Measurements from ENCODE around the gene KAT8. TPM values are rescaled to one million over a fixed set of nuclear protein-coding genes. Genes with fewer than 3 reads are reported as not detected.

The KAT8 gene
- total RNA-seq, 1 donor: 31.8 TPM

DNA sequence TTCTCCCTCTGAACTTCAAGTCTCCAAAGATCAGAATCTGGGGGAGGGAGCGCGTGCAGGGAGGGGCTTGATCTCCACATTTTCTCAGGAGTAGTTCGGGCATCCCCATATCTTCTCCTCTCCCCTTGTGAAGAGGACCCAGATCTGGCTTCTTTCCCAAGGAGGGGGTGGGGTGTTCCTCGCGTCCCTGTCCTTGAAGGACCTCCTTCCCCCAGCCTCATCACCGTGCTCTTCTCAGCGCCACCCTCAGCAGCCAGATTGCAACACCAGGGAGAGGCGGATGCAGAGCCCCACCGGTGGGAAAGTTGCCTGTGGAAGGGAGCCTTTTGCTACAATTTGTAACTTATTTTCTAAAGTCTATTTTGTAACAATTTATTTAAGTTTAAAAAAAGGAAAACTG is 34.4 kb upstream of the KAT8 start:
- no peak overlapping the region for H2AFZ ChIP-seq (ENCODE audit: low read length)
- TF ChIP-seq, protein P1, sequence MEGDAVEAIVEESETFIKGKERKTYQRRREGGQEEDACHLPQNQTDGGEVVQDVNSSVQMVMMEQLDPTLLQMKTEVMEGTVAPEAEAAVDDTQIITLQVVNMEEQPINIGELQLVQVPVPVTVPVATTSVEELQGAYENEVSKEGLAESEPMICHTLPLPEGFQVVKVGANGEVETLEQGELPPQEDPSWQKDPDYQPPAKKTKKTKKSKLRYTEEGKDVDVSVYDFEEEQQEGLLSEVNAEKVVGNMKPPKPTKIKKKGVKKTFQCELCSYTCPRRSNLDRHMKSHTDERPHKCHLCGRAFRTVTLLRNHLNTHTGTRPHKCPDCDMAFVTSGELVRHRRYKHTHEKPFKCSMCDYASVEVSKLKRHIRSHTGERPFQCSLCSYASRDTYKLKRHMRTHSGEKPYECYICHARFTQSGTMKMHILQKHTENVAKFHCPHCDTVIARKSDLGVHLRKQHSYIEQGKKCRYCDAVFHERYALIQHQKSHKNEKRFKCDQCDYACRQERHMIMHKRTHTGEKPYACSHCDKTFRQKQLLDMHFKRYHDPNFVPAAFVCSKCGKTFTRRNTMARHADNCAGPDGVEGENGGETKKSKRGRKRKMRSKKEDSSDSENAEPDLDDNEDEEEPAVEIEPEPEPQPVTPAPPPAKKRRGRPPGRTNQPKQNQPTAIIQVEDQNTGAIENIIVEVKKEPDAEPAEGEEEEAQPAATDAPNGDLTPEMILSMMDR (IDR thresholded peaks at IDR 0.05; ENCODE audit: extremely low read depth, low read depth, low read length): no peak
- H3K79me2 ChIP-seq (ENCODE audit: insufficient read depth, low read length): peaks cover 45% of the 10 kb centered on the region
- no peak overlapping the region for H3K4me3 ChIP-seq (ENCODE audit: insufficient read depth, low read length)
- no peaks in the 10 kb centered on the region for H3K27me3 ChIP-seq (ENCODE audit: insufficient read depth, low read length)
- no peak overlapping the region for H3K27ac ChIP-seq (ENCODE audit: low read depth, low read length)
- H3K36me3 ChIP-seq (ENCODE audit: insufficient read depth, low read length): peaks cover 26% of the 10 kb centered on the region
- no peak overlapping the region for H3K4me2 ChIP-seq (ENCODE audit: insufficient read depth, low read length)
- no peaks in the 10 kb centered on the region for H3K4me1 ChIP-seq (ENCODE audit: insufficient read depth, low read length)
- H3K9me3 ChIP-seq (ENCODE audit: low read depth, low read length): no peaks in the 10 kb centered on the region
- no peaks in the 10 kb centered on the region for H4K20me1 ChIP-seq (ENCODE audit: insufficient read depth, low read length)
- DNase-seq (ENCODE audit: insufficient read length, low spot score, missing footprints): peak; percentile 86

DNA sequence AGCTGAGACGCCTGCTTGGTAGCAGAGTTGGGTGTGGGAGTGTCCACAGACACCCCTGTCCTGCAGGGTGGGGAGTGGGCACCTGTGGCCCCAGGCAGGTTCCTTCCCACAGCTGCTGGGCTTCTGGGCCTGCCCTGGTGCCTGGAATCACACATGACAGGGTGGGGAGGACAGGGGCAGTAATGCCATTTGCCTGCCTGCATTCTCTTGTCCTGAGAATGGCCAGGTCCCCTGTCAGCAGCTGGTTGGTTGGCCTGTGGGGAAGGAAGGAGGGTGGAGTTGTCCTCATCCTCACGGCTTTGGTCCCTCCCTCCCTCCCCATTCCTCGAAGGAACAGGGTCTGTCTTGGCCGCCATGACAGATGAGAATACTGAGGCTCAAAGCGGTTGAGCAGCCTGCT is 33.9 kb upstream of the KAT8 start:
- peak; percentile 82 for DNase-seq (ENCODE audit: insufficient read length, low spot score, missing footprints)
- H4K20me1 ChIP-seq (ENCODE audit: insufficient read depth, low read length): no peaks in the 10 kb centered on the region

DNA sequence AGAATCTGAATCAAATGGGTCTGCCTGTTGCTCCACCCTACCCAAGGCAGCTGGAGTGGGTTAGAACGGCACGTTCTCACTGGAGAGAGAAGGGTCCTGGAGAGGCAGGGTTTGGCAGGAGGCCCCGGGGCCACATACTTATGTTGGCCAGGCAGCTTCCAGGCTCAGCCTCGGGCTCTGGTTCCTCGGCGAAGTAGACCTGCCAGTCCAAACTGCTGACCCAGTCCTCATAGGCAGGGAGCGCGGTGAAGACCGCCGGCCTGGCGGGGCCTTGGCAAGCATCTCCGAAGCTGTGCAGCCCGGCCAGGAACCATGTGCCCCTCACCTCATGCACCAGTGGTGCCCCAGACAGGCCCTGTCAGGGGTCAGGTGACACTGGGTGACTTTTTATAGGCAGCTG is 33.5 kb upstream of the KAT8 start:
- Histone ChIP-seq H2AFZ (ENCODE audit: low read length) (no peak overlapping the region), H3K4me3 (ENCODE audit: insufficient read depth, low read length) (no peak overlapping the region), H4K20me1 (ENCODE audit: insufficient read depth, low read length) (no peaks in the 10 kb centered on the region), H3K79me2 (ENCODE audit: insufficient read depth, low read length) (peaks cover 45% of the 10 kb centered on the region), H3K27ac (ENCODE audit: low read depth, low read length) (no peak overlapping the region), H3K4me2 (ENCODE audit: insufficient read depth, low read length) (no peak overlapping the region), H3K27me3 (ENCODE audit: insufficient read depth, low read length) (no peaks in the 10 kb centered on the region), H3K4me1 (ENCODE audit: insufficient read depth, low read length) (no peaks in the 10 kb centered on the region), H3K9me3 (ENCODE audit: low read depth, low read length) (no peaks in the 10 kb centered on the region), H3K36me3 (ENCODE audit: insufficient read depth, low read length) (peaks cover 23% of the 10 kb centered on the region)
- peak; percentile 34 for DNase-seq (ENCODE audit: insufficient read length, low spot score, missing footprints)
- TF ChIP-seq, protein P1 (IDR thresholded peaks at IDR 0.05; ENCODE audit: extremely low read depth, low read depth, low read length): no peak

More for the DNA sequence above, 33.9 kb upstream of the KAT8 start:
- H3K4me2 ChIP-seq (ENCODE audit: insufficient read depth, low read length): no peak overlapping the region
- peaks cover 45% of the 10 kb centered on the region for H3K79me2 ChIP-seq (ENCODE audit: insufficient read depth, low read length)
- TF ChIP-seq, protein P1 (IDR thresholded peaks at IDR 0.05; ENCODE audit: extremely low read depth, low read depth, low read length): no peak
- H3K4me3 ChIP-seq (ENCODE audit: insufficient read depth, low read length): no peak overlapping the region
- no peaks in the 10 kb centered on the region for H3K27me3 ChIP-seq (ENCODE audit: insufficient read depth, low read length)
- H3K9me3 ChIP-seq (ENCODE audit: low read depth, low read length): no peaks in the 10 kb centered on the region
- H2AFZ ChIP-seq (ENCODE audit: low read length): no peak overlapping the region
- H3K27ac ChIP-seq (ENCODE audit: low read depth, low read length): no peak overlapping the region
- H3K36me3 ChIP-seq (ENCODE audit: insufficient read depth, low read length): peaks cover 22% of the 10 kb centered on the region
- no peaks in the 10 kb centered on the region for H3K4me1 ChIP-seq (ENCODE audit: insufficient read depth, low read length)

DNA sequence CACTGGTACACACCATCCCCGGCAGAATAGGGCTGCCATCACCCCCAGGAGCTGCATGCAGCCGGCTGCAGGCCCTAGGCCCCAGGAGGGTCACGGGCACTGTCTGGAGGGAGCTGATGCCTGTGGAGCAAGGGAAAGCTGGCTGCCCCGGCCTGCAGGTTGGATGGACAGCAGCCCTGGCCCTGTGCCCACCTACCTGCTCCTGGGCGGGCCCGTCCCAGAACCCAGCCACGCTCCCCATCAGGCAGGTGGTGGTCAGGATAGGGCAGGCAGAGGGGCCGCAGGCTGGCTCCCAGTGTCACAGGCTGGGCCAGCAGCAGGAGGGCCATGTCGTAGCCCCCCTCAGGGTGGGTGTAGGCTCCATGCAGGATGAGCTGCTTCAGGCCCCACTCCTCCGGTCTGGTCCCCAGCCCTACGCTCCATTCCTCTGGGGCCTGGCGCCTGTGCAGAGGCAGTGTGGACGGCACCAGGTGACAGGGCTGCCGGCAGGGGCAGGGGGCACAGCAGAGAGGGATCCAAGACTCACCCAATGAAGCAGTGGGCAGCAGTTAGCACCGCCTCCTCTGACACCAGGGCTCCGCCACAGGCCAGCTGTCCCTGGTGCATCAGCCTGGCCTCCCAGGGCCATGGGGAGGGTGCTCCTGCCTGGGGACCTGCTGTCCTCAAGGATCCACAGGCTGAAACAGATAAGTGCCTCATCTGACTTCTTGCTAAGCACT is 32.7 kb upstream of the KAT8 start:
- Histone ChIP-seq H3K79me2 (ENCODE audit: insufficient read depth, low read length) (peaks cover 47% of the 10 kb centered on the region), H3K27ac (ENCODE audit: low read depth, low read length) (no peak overlapping the region), H3K9me3 (ENCODE audit: low read depth, low read length) (no peaks in the 10 kb centered on the region), H3K4me3 (ENCODE audit: insufficient read depth, low read length) (no peak overlapping the region), H4K20me1 (ENCODE audit: insufficient read depth, low read length) (no peaks in the 10 kb centered on the region), H2AFZ (ENCODE audit: low read length) (no peak overlapping the region), H3K4me1 (ENCODE audit: insufficient read depth, low read length) (no peaks in the 10 kb centered on the region), H3K4me2 (ENCODE audit: insufficient read depth, low read length) (no peak overlapping the region), H3K27me3 (ENCODE audit: insufficient read depth, low read length) (no peaks in the 10 kb centered on the region), H3K36me3 (ENCODE audit: insufficient read depth, low read length) (peaks cover 22% of the 10 kb centered on the region)
- peak; percentile 88 for DNase-seq (ENCODE audit: insufficient read length, low spot score, missing footprints)
- TF ChIP-seq, protein P1 (IDR thresholded peaks at IDR 0.05; ENCODE audit: extremely low read depth, low read depth, low read length): no peak

Data from osteoblast (primary cell).